ENCODE measurements around the gene SSTR5. TPM values are rescaled to one million over a fixed set of nuclear protein-coding genes. Genes with fewer than 3 reads are reported as not detected.

Gene SSTR5
- total and polyA plus RNA-seq, 2 of the 4 experiments (the other 2 are of a cell fraction): not detected

DNA sequence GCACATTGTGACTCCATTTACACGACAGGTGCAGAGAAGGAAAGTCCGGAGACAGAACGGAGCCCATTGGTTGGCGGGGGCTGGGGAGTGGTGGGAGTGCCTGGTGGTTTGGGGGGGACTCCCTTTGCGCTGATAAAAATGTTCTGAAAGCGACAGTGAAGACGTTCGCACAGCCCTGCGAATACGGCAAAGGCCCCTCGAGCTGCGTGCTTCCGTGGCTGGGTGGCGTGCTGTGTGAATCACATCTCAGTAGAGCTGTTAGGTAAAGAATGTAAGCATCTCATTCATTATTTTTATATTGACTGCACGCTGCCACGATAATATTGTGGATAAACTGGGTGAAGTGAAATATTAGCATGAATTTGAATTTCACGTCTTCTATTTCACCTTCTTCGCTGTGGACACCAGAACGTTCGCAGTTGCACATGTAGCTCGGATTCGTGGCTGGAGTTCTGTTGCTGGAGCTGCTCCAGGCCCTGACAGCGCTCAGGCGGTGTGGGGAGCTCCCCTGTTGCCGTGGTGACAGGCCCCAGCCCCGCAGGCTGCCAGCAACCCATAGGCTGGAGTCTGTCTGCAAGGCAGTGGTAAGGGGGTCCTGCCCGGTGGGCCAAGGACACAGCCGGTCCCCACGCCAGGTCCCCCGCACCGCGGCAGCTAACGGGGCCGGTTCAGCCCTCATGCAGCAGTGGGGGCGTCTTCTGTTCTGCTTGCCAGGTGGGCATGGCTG lies 46.3 kb upstream of the SSTR5 start:
- Histone ChIP-seq H2BK15ac (ENCODE audit: low read depth, low read length) (no peak overlapping the region), H3K4me2 (ENCODE audit: low read depth, low read length) (no peak overlapping the region), H3K27me3 (ENCODE audit: control insufficient read depth, insufficient read depth, low read length) (peaks cover 37% of the 10 kb centered on the region), H4K20me1 (ENCODE audit: insufficient read depth, low read length) (peaks cover 2% of the 10 kb centered on the region), H3K4me3 (ENCODE audit: insufficient read depth, low read depth, low read length) (no peak overlapping the region), H3K36me3 (ENCODE audit: control insufficient read depth, insufficient read depth, low read length) (no peaks in the 10 kb centered on the region), H2BK120ac (ENCODE audit: low read depth, low read length) (no peak overlapping the region), H4K8ac (ENCODE audit: low read depth in 2 of 2, low read length in 2 of 2) (no peak overlapping the region), H2BK20ac (ENCODE audit: low read depth, low read length) (no peak overlapping the region), H3K4me1 (ENCODE audit: control insufficient read depth, insufficient read depth, low read length) (no peaks in the 10 kb centered on the region), H3K56ac (ENCODE audit: extremely low read depth, insufficient read depth, low read length) (no peak overlapping the region), H2AK9ac (replicated peaks; ENCODE audit: low read depth, low read length, poor library complexity) (peak overlapping the region; percentile 39), H3K27ac (ENCODE audit: insufficient read depth, low read length) (no peak overlapping the region), H2AFZ (replicated peaks; ENCODE audit: low read length, poor library complexity) (no peak overlapping the region), H3K79me1 (ENCODE audit: low read depth in 1 of 2, low read length in 2 of 2) (no peaks in the 10 kb centered on the region), H3K9me3 (ENCODE audit: control insufficient read depth, insufficient read depth, low read length) (no peaks in the 10 kb centered on the region), H4K5ac (ENCODE audit: low read depth, low read length) (no peak overlapping the region), H2BK5ac (ENCODE audit: low read depth, low read length, poor library complexity, severe bottlenecking) (no peak overlapping the region), H4K91ac (ENCODE audit: insufficient read depth, low read depth, low read length) (no peak overlapping the region), H3K18ac (ENCODE audit: low read depth, low read length) (no peak overlapping the region), H2AK5ac (ENCODE audit: low read depth, low read length) (no peak overlapping the region), H3K9me1 (ENCODE audit: insufficient read depth, low read length) (no peaks in the 10 kb centered on the region), H3K14ac (replicated peaks; ENCODE audit: low read depth, low read length) (no peak overlapping the region), H3K9ac (ENCODE audit: low read depth, low read length) (no peak overlapping the region), H3K23ac (ENCODE audit: low read depth, low read length) (no peak overlapping the region), H3K4ac (ENCODE audit: low read depth, low read length) (no peak overlapping the region)
- in situ Hi-C loops (cut with MboI; ENCODE audit: low sequenced_read_pairs): no loop called here
- ChIA-PET POLR2A (ENCODE audit: unreplicated experiment) (no interaction called here), CTCF (no interaction called here)
- intact Hi-C loops (cut with micrococcal nuclease): no loop called here
- TF ChIP-seq MXI1 (IDR thresholded peaks at IDR 0.05; ENCODE audit: borderline replicate concordance, low read depth, low read length): no peak
- no peak for TF ChIP-seq RAD21 (IDR thresholded peaks at IDR 0.05; ENCODE audit: low read length)
- no peak for TF ChIP-seq CEBPB (IDR thresholded peaks at IDR 0.05; ENCODE audit: low read depth, low read length)
- TF ChIP-seq NFE2L2 (IDR thresholded peaks at IDR 0.05; ENCODE audit: low read depth, low read length): no peak
- TF ChIP-seq, protein P1, sequence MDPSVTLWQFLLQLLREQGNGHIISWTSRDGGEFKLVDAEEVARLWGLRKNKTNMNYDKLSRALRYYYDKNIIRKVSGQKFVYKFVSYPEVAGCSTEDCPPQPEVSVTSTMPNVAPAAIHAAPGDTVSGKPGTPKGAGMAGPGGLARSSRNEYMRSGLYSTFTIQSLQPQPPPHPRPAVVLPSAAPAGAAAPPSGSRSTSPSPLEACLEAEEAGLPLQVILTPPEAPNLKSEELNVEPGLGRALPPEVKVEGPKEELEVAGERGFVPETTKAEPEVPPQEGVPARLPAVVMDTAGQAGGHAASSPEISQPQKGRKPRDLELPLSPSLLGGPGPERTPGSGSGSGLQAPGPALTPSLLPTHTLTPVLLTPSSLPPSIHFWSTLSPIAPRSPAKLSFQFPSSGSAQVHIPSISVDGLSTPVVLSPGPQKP (IDR thresholded peaks at IDR 0.05; ENCODE audit: borderline replicate concordance, low read depth, low read length): no peak
- TF ChIP-seq POLR2A (IDR thresholded peaks at IDR 0.05; ENCODE audit: low read depth, low read length): no peak
- TF ChIP-seq, protein P2, sequence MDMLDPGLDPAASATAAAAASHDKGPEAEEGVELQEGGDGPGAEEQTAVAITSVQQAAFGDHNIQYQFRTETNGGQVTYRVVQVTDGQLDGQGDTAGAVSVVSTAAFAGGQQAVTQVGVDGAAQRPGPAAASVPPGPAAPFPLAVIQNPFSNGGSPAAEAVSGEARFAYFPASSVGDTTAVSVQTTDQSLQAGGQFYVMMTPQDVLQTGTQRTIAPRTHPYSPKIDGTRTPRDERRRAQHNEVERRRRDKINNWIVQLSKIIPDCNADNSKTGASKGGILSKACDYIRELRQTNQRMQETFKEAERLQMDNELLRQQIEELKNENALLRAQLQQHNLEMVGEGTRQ (IDR thresholded peaks at IDR 0.05; ENCODE audit: low read depth, low read length): no peak
- TF ChIP-seq RCOR1 (IDR thresholded peaks at IDR 0.05; ENCODE audit: insufficient replicate concordance, low read length): no peak
- TF ChIP-seq SMC3 (IDR thresholded peaks at IDR 0.05; ENCODE audit: low read depth, low read length): no peak
- TF ChIP-seq BHLHE40 (IDR thresholded peaks at IDR 0.05; ENCODE audit: low read depth, low read length): no peak
- TF ChIP-seq CHD1 (IDR thresholded peaks at IDR 0.05; ENCODE audit: low read depth, low read length): no peak
- TF ChIP-seq, protein P3, sequence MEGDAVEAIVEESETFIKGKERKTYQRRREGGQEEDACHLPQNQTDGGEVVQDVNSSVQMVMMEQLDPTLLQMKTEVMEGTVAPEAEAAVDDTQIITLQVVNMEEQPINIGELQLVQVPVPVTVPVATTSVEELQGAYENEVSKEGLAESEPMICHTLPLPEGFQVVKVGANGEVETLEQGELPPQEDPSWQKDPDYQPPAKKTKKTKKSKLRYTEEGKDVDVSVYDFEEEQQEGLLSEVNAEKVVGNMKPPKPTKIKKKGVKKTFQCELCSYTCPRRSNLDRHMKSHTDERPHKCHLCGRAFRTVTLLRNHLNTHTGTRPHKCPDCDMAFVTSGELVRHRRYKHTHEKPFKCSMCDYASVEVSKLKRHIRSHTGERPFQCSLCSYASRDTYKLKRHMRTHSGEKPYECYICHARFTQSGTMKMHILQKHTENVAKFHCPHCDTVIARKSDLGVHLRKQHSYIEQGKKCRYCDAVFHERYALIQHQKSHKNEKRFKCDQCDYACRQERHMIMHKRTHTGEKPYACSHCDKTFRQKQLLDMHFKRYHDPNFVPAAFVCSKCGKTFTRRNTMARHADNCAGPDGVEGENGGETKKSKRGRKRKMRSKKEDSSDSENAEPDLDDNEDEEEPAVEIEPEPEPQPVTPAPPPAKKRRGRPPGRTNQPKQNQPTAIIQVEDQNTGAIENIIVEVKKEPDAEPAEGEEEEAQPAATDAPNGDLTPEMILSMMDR (conservative IDR thresholded peaks at IDR 0.05; ENCODE audit: low read depth, low read length): no peak
- TF ChIP-seq MAZ (IDR thresholded peaks at IDR 0.05; ENCODE audit: borderline replicate concordance, low read depth, low read length): no peak
- no peak for TF ChIP-seq FOS (IDR thresholded peaks at IDR 0.05; ENCODE audit: low read depth, low read length)
- no peak for TF ChIP-seq RFX5 (IDR thresholded peaks at IDR 0.05; ENCODE audit: low read depth, low read length)
- TF ChIP-seq MAFK (IDR thresholded peaks at IDR 0.05; ENCODE audit: low read depth, low read length): no peak
- dilution Hi-C loops (cut with HindIII; ENCODE audit: low sequenced_read_pairs, unreplicated experiment): no loop called here
- DNase-seq: no peak
- BruUV-seq (replicated peaks): no TSS peak
- 70% methylated on average over 11 of the region's 35 CpGs; no CpG with 5 or more reads in 1 of the 2 experiments for WGBS, 2 experiments (ENCODE audit: extremely low coverage in 2 of 2, insufficient read length in 1 of 2)
- no peak for ATAC-seq (ENCODE audit: low read depth)

Data from IMR-90 (cell line).